ENCODE data around the gene PPP5C.
"Not testable (repeated sequence)": the region's sequence is repeated elsewhere in the genome, so short reads cannot be mapped to it uniquely, and the experiment has no call there.

The PPP5C gene

GRCh38 chr19:46367426-46367825 is 20.5 kb downstream of the PPP5C start:
- DNase-seq: no peak

GRCh38 chr19:46368116-46368515 is 21.2 kb downstream of the PPP5C start:
- no peak for DNase-seq

GRCh38 chr19:46369817-46370216 is 22.9 kb downstream of the PPP5C start:
- DNase-seq: no peak

GRCh38 chr19:46371371-46371901 is 24.5 kb downstream of the PPP5C start:
- no peak for DNase-seq

GRCh38 chr19:46372901-46373490 is 26.1 kb downstream of the PPP5C start:
- no peak for DNase-seq

GRCh38 chr19:46373491-46374359 is 26.8 kb downstream of the PPP5C start:
- peak; percentile 98 for DNase-seq

GRCh38 chr19:46374536-46375475 is 27.9 kb downstream of the PPP5C start:
- no peak for DNase-seq

GRCh38 chr19:46375476-46376067 is 28.7 kb downstream of the PPP5C start:
- not testable (repeated sequence) for DNase-seq

- no peak for DNase-seq
Observed at GRCh38 chr19:46376241-46377153, 29.6 kb downstream of the PPP5C start.

- no peak for DNase-seq
Observed at GRCh38 chr19:46378268-46378667, 31.4 kb downstream of the PPP5C start.

- DNase-seq: no peak
Observed at GRCh38 chr19:46380690-46381089, 33.8 kb downstream of the PPP5C start.

GRCh38 chr19:46381346-46381745 is 34.5 kb downstream of the PPP5C start:
- no peak for DNase-seq

GRCh38 chr19:46381756-46382345 is 35.0 kb downstream of the PPP5C start:
- no peak for DNase-seq

GRCh38 chr19:46383171-46383815 is 36.4 kb downstream of the PPP5C start:
- no peak for DNase-seq

GRCh38 chr19:46383846-46384245 is 37.0 kb downstream of the PPP5C start:
- DNase-seq: no peak

GRCh38 chr19:46384396-46384795 is 37.5 kb downstream of the PPP5C start:
- no peak for DNase-seq

GRCh38 chr19:46385636-46386035 is 38.7 kb downstream of the PPP5C start:
- DNase-seq: no peak

- DNase-seq: no peak
Observed at GRCh38 chr19:46386151-46386550, 39.3 kb downstream of the PPP5C start.

- DNase-seq: no peak
Observed at GRCh38 chr19:46386996-46387712, 40.3 kb downstream of the PPP5C start.

- no peak for DNase-seq
Observed at GRCh38 chr19:46387713-46388130, 40.8 kb downstream of the PPP5C start.
